HepG2 (cell line): Measurements from ENCODE around the gene LTB4R2. TPM values are rescaled to one million over a fixed set of nuclear protein-coding genes. Genes with fewer than 3 reads are reported as not detected.

ENCODE experiments used
- DPF2 ChIP-seq: sonication (generic); formaldehyde crosslinking; IDR thresholded peaks from 2 replicates; pipeline ENCODE4 v1.4.0; 2020; ENCODE audit warnings: mild to moderate bottlenecking, low read depth, missing genetic modification reagents, borderline replicate concordance
- NFE2L1 ChIP-seq: sonication (generic); formaldehyde crosslinking; IDR thresholded peaks from 2 replicates; pipeline ENCODE4 v1.4.0; 2020; ENCODE audit warnings: missing genetic modification reagents, mild to moderate bottlenecking, borderline replicate concordance
- POGZ ChIP-seq: sonication (generic); formaldehyde crosslinking; IDR thresholded peaks from 2 replicates; pipeline ENCODE4 v1.4.0; 2020; ENCODE audit warnings: mild to moderate bottlenecking, missing genetic modification reagents
- POLR2AphosphoS2 ChIP-seq: IDR thresholded peaks from 2 replicates; pipeline ENCODE4 v1.6.1; 2011; ENCODE audit warnings: low read depth, low read length, improper control_type of control experiment
- PRPF4 ChIP-seq: fragments of 200-400 bp; formaldehyde crosslinking; IDR thresholded peaks from 2 replicates; pipeline ENCODE4 v1.6.1; 2016; ENCODE audit warnings: low read length, low read depth; ENCODE audit not compliant: poor library complexity, severe bottlenecking
- SP140L ChIP-seq: sonication (generic); formaldehyde crosslinking; IDR thresholded peaks from 2 replicates; pipeline ENCODE4 v1.4.0; 2020; ENCODE audit warnings: missing genetic modification reagents, borderline replicate concordance
- TOPORS ChIP-seq: sonication (generic); formaldehyde crosslinking; IDR thresholded peaks from 2 replicates; pipeline ENCODE4 v1.8.0; 2023; ENCODE audit warnings: mild to moderate bottlenecking, missing genetic modification reagents
- ZMAT5 ChIP-seq: sonication (generic); formaldehyde crosslinking; IDR thresholded peaks from 2 replicates; pipeline ENCODE4 v1.5.0; 2020; ENCODE audit warnings: mild to moderate bottlenecking, low read depth, missing genetic modification reagents, borderline replicate concordance
- ZNF17 ChIP-seq: sonication (generic); formaldehyde crosslinking; IDR thresholded peaks from 2 replicates; pipeline ENCODE4 v1.5.0; 2020; ENCODE audit warnings: mild to moderate bottlenecking, missing genetic modification reagents
- ZNF432 ChIP-seq: sonication (generic); formaldehyde crosslinking; IDR thresholded peaks from 2 replicates; pipeline ENCODE4 v1.5.0; 2020; ENCODE audit warnings: missing genetic modification reagents, mild to moderate bottlenecking, borderline replicate concordance
- ZNF572 ChIP-seq: sonication (generic); formaldehyde crosslinking; IDR thresholded peaks from 2 replicates; pipeline ENCODE4 v1.5.1; 2020; ENCODE audit warnings: mild to moderate bottlenecking, missing genetic modification reagents
- ZNF75D ChIP-seq: sonication (generic); formaldehyde crosslinking; IDR thresholded peaks from 2 replicates; pipeline ENCODE4 v1.8.1; 2023; ENCODE audit warnings: missing genetic modification reagents, mild to moderate bottlenecking, borderline replicate concordance
- ZNF83 ChIP-seq: sonication (generic); formaldehyde crosslinking; IDR thresholded peaks from 2 replicates; pipeline ENCODE4 v1.4.0; 2020; ENCODE audit warnings: missing genetic modification reagents, mild to moderate bottlenecking, borderline replicate concordance
- polyA plus RNA-seq, 8 experiments: library from polyadenylated mRNA; depleted of rRNA in 3 of 8; stranded (reverse) in 7 of 8; unstranded in 1 of 8; fragments of >200 nt; fragmentation: Illumina TruSeq in 4 of 8; extraction: Trizol in 4 of 8; gene quantifications; 2 replicates each; pipeline versions ENCODE4 v1.2.1 to v1.2.3, GENCODE V29; 2011 to 2016; ENCODE audit warnings: low read depth in 4 of 8, missing spikeins in 1 of 8, mixed read lengths in 1 of 8; ENCODE audit not compliant: insufficient read depth in 1 of 8
- total RNA-seq, 5 experiments: library from RNA; depleted of rRNA; stranded (reverse); fragments of >200 nt; fragmentation: Illumina TruSeq; extraction: Trizol; gene quantifications; 2 replicates each; pipeline ENCODE4 v1.2.3, GENCODE V29; 2016; ENCODE audit warnings: low read depth in 1 of 5
- TF ChIP-seq, protein P1 (sequence below), 2 experiments: IDR thresholded peaks; 2 replicates each; pipeline ENCODE4 v1.6.1; 2011 to 2012; ENCODE audit warnings: low read length in 2 of 2, borderline replicate concordance in 1 of 2, low read depth in 1 of 2, mild to moderate bottlenecking in 1 of 2, moderate library complexity in 1 of 2
- TF ChIP-seq, protein P2 (sequence below): conservative IDR thresholded peaks from 2 replicates; pipeline ENCODE4 v1.6.1; 2018; ENCODE audit warnings: missing genetic modification reagents
- TF ChIP-seq, protein P3 (sequence below): sonication (generic); formaldehyde crosslinking; IDR thresholded peaks from 2 replicates; pipeline ENCODE4 v1.8.0; 2022; ENCODE audit warnings: missing genetic modification reagents, mild to moderate bottlenecking, inconsistent platforms, borderline replicate concordance

Gene LTB4R2
- total and polyA plus RNA-seq, 2 of the 13 experiments (the other 11 are each of a cell fraction or from before 2014, with no cell fraction given) = 3.9 to 6.9 TPM

GRCh38 chr14:24307156-24307574 is 2.8 kb upstream of the LTB4R2 start (continued):
- TF ChIP-seq, protein P1, sequence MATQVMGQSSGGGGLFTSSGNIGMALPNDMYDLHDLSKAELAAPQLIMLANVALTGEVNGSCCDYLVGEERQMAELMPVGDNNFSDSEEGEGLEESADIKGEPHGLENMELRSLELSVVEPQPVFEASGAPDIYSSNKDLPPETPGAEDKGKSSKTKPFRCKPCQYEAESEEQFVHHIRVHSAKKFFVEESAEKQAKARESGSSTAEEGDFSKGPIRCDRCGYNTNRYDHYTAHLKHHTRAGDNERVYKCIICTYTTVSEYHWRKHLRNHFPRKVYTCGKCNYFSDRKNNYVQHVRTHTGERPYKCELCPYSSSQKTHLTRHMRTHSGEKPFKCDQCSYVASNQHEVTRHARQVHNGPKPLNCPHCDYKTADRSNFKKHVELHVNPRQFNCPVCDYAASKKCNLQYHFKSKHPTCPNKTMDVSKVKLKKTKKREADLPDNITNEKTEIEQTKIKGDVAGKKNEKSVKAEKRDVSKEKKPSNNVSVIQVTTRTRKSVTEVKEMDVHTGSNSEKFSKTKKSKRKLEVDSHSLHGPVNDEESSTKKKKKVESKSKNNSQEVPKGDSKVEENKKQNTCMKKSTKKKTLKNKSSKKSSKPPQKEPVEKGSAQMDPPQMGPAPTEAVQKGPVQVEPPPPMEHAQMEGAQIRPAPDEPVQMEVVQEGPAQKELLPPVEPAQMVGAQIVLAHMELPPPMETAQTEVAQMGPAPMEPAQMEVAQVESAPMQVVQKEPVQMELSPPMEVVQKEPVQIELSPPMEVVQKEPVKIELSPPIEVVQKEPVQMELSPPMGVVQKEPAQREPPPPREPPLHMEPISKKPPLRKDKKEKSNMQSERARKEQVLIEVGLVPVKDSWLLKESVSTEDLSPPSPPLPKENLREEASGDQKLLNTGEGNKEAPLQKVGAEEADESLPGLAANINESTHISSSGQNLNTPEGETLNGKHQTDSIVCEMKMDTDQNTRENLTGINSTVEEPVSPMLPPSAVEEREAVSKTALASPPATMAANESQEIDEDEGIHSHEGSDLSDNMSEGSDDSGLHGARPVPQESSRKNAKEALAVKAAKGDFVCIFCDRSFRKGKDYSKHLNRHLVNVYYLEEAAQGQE (IDR thresholded peaks at IDR 0.05; ENCODE audit: borderline replicate concordance in 1 of 2, low read depth in 1 of 2, low read length in 2 of 2) = no peak
- TF ChIP-seq NFE2L1 (CRISPR knock-in tag) (peak; percentile 68; the same call in 1 of the 2 replicates), ZNF432 (CRISPR knock-in tag) (no peak), POLR2AphosphoS2 (0 out of 2 replicates have a peak, but pooled peaks have one; percentile 32), PRPF4 (peak; percentile 79), DPF2 (no peak), ZNF75D (CRISPR knock-in tag) (no peak), ZMAT5 (CRISPR knock-in tag) (no peak), TOPORS (no peak), ZNF572 (0 out of 2 replicates have a peak, but pooled peaks have one; percentile 78), ZNF17 (CRISPR knock-in tag) (no peak), SP140L (CRISPR knock-in tag) (no peak), POGZ (CRISPR knock-in tag) (no peak), ZNF83 (CRISPR knock-in tag) (peak; percentile 88; the same call in 1 of the 2 replicates)
- TF ChIP-seq, protein P2, sequence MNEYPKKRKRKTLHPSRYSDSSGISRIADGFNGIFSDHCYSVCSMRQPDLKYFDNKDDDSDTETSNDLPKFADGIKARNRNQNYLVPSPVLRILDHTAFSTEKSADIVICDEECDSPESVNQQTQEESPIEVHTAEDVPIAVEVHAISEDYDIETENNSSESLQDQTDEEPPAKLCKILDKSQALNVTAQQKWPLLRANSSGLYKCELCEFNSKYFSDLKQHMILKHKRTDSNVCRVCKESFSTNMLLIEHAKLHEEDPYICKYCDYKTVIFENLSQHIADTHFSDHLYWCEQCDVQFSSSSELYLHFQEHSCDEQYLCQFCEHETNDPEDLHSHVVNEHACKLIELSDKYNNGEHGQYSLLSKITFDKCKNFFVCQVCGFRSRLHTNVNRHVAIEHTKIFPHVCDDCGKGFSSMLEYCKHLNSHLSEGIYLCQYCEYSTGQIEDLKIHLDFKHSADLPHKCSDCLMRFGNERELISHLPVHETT (CRISPR knock-in tag) = no peak
- TF ChIP-seq, protein P3, sequence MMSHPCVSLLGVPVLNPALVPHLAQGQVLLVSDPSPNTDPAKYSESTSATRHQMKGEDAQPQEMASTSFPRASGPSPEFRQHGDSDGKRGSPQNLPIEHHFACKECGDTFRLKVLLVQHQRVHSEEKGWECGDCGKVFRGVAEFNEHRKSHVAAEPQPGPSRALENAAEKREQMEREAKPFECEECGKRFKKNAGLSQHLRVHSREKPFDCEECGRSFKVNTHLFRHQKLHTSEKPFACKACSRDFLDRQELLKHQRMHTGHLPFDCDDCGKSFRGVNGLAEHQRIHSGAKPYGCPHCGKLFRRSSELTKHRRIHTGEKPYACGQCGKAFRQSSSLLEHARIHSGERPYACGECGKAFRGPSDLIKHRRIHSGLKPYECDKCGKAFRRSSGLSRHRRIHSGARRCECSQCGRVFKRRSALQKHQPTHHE (CRISPR knock-in tag) = no peak
